Adrenal gland (tissue), 5 donors: Measurements from ENCODE around the gene CHD9.

Source experiments
- POLR2A ChIP-seq, 2 donors: fragments of 450-650 bp; IDR thresholded peaks; one replicate each; pipeline ENCODE4 v1.6.1; 2017; ENCODE audit warnings: antibody characterized with exemption in 2 of 2, mild to moderate bottlenecking in 2 of 2, moderate library complexity in 1 of 2
- TF ChIP-seq, protein P1 (sequence below), 6 experiments: fragments of 450-650 bp in 4 of 6; fragments of 200-600 bp in 2 of 6; sonication (generic) in 1 of 6; IDR thresholded peaks; 1 replicate in 5 of 6; 2 replicates in 1 of 6; pipeline versions ENCODE4 v1.5.1 to v1.8.0; 2016 to 2021; ENCODE audit warnings: antibody characterized with exemption in 6 of 6, mild to moderate bottlenecking in 2 of 6, moderate library complexity in 1 of 6
- donor health status: DM: no; HTN: no; CAD: no.

DNA sequence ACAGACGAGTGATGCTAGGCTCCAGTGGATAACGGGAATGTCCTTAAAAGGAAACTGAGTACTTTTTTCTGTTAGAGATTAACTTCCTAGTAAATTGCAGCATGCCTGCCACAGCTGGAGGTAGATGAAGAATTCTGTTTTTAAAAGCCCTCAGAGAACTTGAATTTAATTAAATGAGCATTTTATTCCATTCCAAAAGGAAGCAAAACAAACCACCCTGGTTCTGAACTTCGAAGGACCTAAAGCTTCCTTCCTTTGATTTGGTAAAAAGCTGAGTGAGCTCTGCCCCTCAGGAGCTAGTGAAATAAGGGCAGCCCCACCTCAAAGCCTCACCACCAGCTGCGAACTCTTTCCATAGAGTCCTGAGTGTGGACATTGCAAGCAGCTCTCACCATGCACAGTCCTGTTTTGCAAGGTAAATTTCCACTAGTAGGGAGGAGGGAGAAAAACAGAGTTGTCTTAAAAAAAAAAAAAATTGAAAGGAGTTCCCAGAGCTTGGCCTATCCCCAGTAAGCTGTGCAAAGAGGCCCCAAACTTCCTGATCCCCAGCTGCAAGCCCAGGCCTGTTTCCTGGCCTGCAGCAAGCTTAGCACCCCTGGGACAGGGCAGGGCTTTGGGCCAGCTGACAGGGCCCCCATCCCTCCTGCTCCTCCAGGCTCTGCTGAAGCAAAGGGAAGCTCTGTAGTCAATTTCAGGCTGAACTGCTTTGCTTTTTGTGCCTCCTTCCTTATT is 13.3 kb upstream of the CHD9 start:
- TF ChIP-seq, protein P1, sequence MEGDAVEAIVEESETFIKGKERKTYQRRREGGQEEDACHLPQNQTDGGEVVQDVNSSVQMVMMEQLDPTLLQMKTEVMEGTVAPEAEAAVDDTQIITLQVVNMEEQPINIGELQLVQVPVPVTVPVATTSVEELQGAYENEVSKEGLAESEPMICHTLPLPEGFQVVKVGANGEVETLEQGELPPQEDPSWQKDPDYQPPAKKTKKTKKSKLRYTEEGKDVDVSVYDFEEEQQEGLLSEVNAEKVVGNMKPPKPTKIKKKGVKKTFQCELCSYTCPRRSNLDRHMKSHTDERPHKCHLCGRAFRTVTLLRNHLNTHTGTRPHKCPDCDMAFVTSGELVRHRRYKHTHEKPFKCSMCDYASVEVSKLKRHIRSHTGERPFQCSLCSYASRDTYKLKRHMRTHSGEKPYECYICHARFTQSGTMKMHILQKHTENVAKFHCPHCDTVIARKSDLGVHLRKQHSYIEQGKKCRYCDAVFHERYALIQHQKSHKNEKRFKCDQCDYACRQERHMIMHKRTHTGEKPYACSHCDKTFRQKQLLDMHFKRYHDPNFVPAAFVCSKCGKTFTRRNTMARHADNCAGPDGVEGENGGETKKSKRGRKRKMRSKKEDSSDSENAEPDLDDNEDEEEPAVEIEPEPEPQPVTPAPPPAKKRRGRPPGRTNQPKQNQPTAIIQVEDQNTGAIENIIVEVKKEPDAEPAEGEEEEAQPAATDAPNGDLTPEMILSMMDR (IDR thresholded peaks at IDR 0.05), result no peak
- no peak for TF ChIP-seq POLR2A (IDR thresholded peaks at IDR 0.05)
